Natural killer cell treated with Interleukin-12 subunit alpha and Interleukin-12 subunit beta and Interleukin-15 and Interleukin-18, amount 100 ng/mL, for 72 hours (primary cell): ENCODE measurements around the gene CUTC. TPM values are rescaled to one million over a fixed set of nuclear protein-coding genes. Genes with fewer than 3 reads are reported as not detected.

Source experiments
- ATAC-seq, 2 donors: fragments of 150-1000 bp; cut with Tn5 transposase in 1 of 2; sonication (Bioruptor Pico), chemical (Tn5 transposase) in 1 of 2; 2 replicates each; pipeline ENCODE4 v1.10.0; 2021
- DNase-seq: peaks from one replicate; pipeline ENCODE4 v3.0.0; 2022; ENCODE audit warnings: low spot score
- H3K27ac Mint-ChIP-seq, 2 donors: 1 replicate in 1 of 2; 2 replicates in 1 of 2; pipeline ENCODE4 v1.8.0; 2022; ENCODE audit warnings: mixed read lengths in 2 of 2, mild to moderate bottlenecking in 1 of 2, moderate library complexity in 1 of 2
- H3K27me3 Mint-ChIP-seq, 2 donors: 1 replicate in 1 of 2; 2 replicates in 1 of 2; pipeline ENCODE4 v1.8.0; 2022; ENCODE audit warnings: mixed read lengths in 2 of 2
- H3K36me3 Mint-ChIP-seq: one replicate; pipeline ENCODE4 v1.8.0; 2022; ENCODE audit warnings: mixed read lengths
- H3K4me1 Mint-ChIP-seq, 2 donors: 1 replicate in 1 of 2; 2 replicates in 1 of 2; pipeline ENCODE4 v1.8.0; 2022; ENCODE audit warnings: low read depth in 2 of 2, mixed read lengths in 2 of 2, mild to moderate bottlenecking in 1 of 2
- H3K4me3 Mint-ChIP-seq: one replicate; pipeline ENCODE4 v1.8.0; 2022; ENCODE audit warnings: mixed read lengths
- H3K9me3 Mint-ChIP-seq: 2 replicates; pipeline ENCODE4 v1.8.0; 2022; ENCODE audit warnings: mixed read lengths
- total RNA-seq, 2 donors: library from RNA; stranded (reverse); gene quantifications; one replicate each; pipeline ENCODE4 v1.2.3, GENCODE V29; 2022

Gene CUTC
- total RNA-seq, 2 donors from 2014 or later: 25.0 to 29.5 TPM

GRCh38 chr10:99782447-99783286 is 50.6 kb downstream of the CUTC start, which contains the start of gene ABCC2:
TSS of gene ABCC2 (plus strand) at chr10:99782640. CDS start at chr10:99782845, 205 bp downstream.
- Mint-ChIP-seq H3K27me3 (peaks cover 2 to 5% of the 10 kb centered on the region in 2 donors), H3K9me3 (no peaks in the 10 kb centered on the region), H3K4me3 (no peak within 1 kb of the TSS), H3K36me3 (no peaks in the 10 kb centered on the region), H3K4me1 (peaks cover 12 to 15% of the 10 kb centered on the region in 2 donors), H3K27ac (no peak within 1 kb of the TSS)
- ATAC-seq (no peak), DNase-seq (no peak)

GRCh38 chr10:99784016-99784726 is 52.1 kb downstream of the CUTC start:
- ATAC-seq: no peak
- peaks cover 0 to 2% of the 10 kb centered on the region in 2 donors for H3K27me3 Mint-ChIP-seq
- DNase-seq: no peak
- no peak overlapping the region for H3K27ac Mint-ChIP-seq
- no peak overlapping the region for H3K4me3 Mint-ChIP-seq
- H3K9me3 Mint-ChIP-seq: no peaks in the 10 kb centered on the region
- no peaks in the 10 kb centered on the region for H3K36me3 Mint-ChIP-seq
- H3K4me1 Mint-ChIP-seq: peaks cover 4 to 5% of the 10 kb centered on the region in 2 donors

DNA sequence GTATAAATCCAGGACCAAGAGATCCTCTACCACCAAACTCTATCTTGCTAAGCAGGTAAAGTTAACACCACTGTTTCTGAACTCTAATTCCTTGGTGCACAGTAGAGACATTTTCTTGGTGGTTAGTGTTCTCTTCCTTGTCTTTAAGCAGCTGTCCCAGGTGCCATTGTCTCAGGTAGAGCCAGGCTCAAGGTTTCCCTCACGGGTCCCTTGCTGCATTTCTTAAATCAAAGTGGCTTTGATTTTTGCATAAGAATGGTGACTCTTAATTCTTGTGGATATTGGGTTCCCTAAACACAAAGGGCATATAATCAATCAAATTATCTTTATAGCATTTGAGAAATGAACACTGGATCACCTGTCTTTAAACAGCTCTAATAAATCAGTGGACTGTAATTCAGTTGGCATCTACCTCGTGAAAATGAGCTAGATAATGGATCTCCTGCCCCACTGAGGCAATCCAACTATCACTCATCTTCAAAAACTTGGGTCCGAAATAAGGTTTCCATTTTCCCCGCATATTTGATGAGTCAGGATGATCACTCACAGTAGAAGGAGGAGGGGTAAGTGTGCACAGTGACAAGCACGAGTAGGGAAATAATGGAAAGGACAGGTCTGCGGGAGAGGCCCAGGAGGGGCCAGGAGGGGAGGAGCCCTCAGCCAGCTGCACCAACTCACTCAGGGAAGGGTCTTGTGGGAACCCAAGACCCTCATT is 52.9 kb downstream of the CUTC start:
- H3K27ac Mint-ChIP-seq: no peak overlapping the region
- no peaks in the 10 kb centered on the region for H3K9me3 Mint-ChIP-seq
- no peaks in the 10 kb centered on the region for H3K4me1 Mint-ChIP-seq
- no peaks in the 10 kb centered on the region for H3K36me3 Mint-ChIP-seq
- no peak overlapping the region for H3K4me3 Mint-ChIP-seq
- ATAC-seq: no peak
- no peak for DNase-seq
- peaks cover 0 to 2% of the 10 kb centered on the region in 2 donors for H3K27me3 Mint-ChIP-seq

DNA sequence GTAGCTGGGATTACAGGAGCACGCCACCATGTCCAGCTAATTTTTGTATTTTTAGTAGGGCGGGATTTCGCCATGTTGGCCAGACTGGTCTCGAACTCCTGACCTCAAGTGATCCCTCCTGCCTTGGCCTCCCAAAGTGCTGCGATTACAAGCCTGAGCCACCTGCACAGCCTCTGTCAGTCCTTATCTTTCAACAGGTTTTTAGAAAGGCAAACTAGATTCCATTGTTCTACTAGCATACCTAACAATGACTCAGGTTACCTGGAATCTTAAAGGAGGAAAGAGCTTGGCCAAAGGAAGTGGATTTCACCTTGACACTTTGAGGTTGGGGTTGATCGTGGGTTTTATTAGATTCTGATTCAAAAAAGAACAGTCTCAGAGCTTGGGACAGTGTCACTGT is 53.6 kb downstream of the CUTC start:
- no peak overlapping the region for H3K27ac Mint-ChIP-seq
- H3K36me3 Mint-ChIP-seq: no peaks in the 10 kb centered on the region
- H3K4me1 Mint-ChIP-seq: no peaks in the 10 kb centered on the region
- ATAC-seq (no peak), DNase-seq (no peak)
- peaks cover 0 to 2% of the 10 kb centered on the region in 2 donors for H3K27me3 Mint-ChIP-seq
- no peaks in the 10 kb centered on the region for H3K9me3 Mint-ChIP-seq
- no peak overlapping the region for H3K4me3 Mint-ChIP-seq

DNA sequence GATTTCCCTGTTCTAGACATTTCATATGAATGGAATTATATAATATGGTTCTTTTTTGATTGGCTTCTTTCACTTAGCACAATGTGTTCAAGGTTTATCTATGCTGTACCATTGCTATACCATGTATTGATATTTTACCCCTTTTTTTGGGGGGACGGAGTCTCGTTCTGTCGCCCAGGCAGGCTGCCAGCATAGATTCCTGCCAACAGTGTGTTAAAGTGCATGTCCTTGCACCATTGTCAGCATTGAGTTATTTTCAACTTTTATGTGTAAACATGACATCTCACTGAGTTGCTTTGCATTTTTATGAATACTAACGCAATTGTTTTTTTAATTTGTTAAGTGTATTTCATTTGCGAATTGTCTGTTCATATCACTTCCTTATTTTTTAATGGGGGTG is 55.3 kb downstream of the CUTC start:
- no peaks in the 10 kb centered on the region for H3K36me3 Mint-ChIP-seq
- no peak for ATAC-seq
- H3K27ac Mint-ChIP-seq: no peak overlapping the region
- no peak for DNase-seq
- H3K27me3 Mint-ChIP-seq: peaks cover 0 to 2% of the 10 kb centered on the region in 2 donors
- H3K4me3 Mint-ChIP-seq: no peak overlapping the region
- H3K4me1 Mint-ChIP-seq: no peaks in the 10 kb centered on the region
- H3K9me3 Mint-ChIP-seq: no peaks in the 10 kb centered on the region

DNA sequence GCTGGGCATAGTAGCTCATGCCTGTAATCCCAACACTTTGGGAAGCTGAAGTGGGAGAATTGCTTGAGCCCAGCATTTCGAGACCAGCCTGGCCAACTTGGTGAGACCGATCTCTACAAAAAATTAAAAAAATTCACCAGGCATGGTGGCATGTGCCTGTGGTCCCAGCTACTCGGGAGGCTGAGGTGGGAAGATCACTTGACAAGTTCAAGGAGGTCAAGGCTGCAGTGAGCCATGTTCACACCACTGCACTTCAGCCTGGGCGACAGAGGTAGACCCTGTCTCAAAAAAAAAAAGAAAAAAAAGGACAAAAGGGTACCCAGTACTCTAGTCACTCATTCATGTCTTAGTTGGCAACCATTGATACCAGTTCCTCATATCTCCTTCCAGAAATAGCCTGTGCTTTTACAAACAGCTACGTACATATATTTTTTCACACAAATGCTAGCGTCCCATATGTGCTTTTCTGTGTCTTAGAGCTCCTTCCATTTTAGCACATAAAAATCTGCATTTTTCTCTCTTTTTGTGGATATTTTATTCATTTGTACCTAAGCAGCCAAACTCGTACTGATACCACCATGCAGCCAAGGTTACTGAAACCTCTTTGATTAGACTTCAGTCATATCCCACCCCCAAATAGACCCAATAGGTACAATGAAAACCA is 55.9 kb downstream of the CUTC start:
- H3K9me3 Mint-ChIP-seq: no peaks in the 10 kb centered on the region
- no peaks in the 10 kb centered on the region for H3K4me1 Mint-ChIP-seq
- no peaks in the 10 kb centered on the region for H3K36me3 Mint-ChIP-seq
- no peak overlapping the region for H3K4me3 Mint-ChIP-seq
- DNase-seq (no peak), ATAC-seq (no peak)
- H3K27ac Mint-ChIP-seq: no peak overlapping the region
- peaks cover 0 to 2% of the 10 kb centered on the region in 2 donors for H3K27me3 Mint-ChIP-seq

GRCh38 chr10:99788598-99789256 is 56.7 kb downstream of the CUTC start:
- DNase-seq (no peak), ATAC-seq (no peak)
- no peaks in the 10 kb centered on the region for H3K9me3 Mint-ChIP-seq
- H3K27ac Mint-ChIP-seq: no peak overlapping the region
- no peaks in the 10 kb centered on the region for H3K36me3 Mint-ChIP-seq
- H3K4me1 Mint-ChIP-seq: no peaks in the 10 kb centered on the region
- no peak overlapping the region for H3K4me3 Mint-ChIP-seq
- H3K27me3 Mint-ChIP-seq: peaks cover 0 to 2% of the 10 kb centered on the region in 2 donors

DNA sequence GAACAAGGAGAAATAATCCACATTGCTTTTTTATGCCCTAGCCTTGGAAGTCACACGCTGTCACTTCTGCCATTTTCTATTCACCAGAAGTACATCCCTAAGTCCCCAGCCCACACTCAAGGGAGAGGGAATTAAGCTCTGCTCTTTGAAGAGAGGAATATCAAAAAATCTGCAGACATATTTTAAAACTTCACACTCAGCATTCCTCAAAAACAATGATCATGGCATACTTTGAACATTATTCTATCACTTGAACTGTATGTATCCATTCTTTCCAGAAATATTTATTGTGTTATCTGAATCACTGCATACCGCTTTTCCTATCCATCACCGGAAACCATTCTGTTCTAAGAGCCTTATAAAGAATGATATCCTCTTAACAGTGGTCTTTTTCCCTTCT is 59.8 kb downstream of the CUTC start:
- ATAC-seq: no peak
- no peak overlapping the region for H3K4me3 Mint-ChIP-seq
- no peaks in the 10 kb centered on the region for H3K9me3 Mint-ChIP-seq
- H3K4me1 Mint-ChIP-seq: no peaks in the 10 kb centered on the region
- H3K27me3 Mint-ChIP-seq: peaks cover 0 to 2% of the 10 kb centered on the region in 2 donors
- no peaks in the 10 kb centered on the region for H3K36me3 Mint-ChIP-seq
- H3K27ac Mint-ChIP-seq: no peak overlapping the region
- DNase-seq: no peak

GRCh38 chr10:99793819-99794218 is 61.8 kb downstream of the CUTC start:
- Mint-ChIP-seq H3K9me3 (no peaks in the 10 kb centered on the region), H3K36me3 (no peaks in the 10 kb centered on the region), H3K27me3 (no peaks in the 10 kb centered on the region), H3K27ac (no peak overlapping the region), H3K4me1 (no peaks in the 10 kb centered on the region), H3K4me3 (no peak overlapping the region)
- ATAC-seq (no peak), DNase-seq (no peak)

- H3K27ac Mint-ChIP-seq: no peak overlapping the region
- no peaks in the 10 kb centered on the region for H3K4me1 Mint-ChIP-seq
- DNase-seq: no peak
- H3K27me3 Mint-ChIP-seq: no peaks in the 10 kb centered on the region
- H3K4me3 Mint-ChIP-seq: no peak overlapping the region
- no peaks in the 10 kb centered on the region for H3K9me3 Mint-ChIP-seq
- ATAC-seq: no peak
- H3K36me3 Mint-ChIP-seq: no peaks in the 10 kb centered on the region
Observed at GRCh38 chr10:99796928-99797327, 64.9 kb downstream of the CUTC start.

GRCh38 chr10:99798031-99798430 is 66.0 kb downstream of the CUTC start:
- no peaks in the 10 kb centered on the region for H3K36me3 Mint-ChIP-seq
- ATAC-seq (no peak), DNase-seq (no peak)
- H3K9me3 Mint-ChIP-seq: no peaks in the 10 kb centered on the region
- no peaks in the 10 kb centered on the region for H3K27me3 Mint-ChIP-seq
- H3K4me3 Mint-ChIP-seq: no peak overlapping the region
- H3K4me1 Mint-ChIP-seq: no peaks in the 10 kb centered on the region
- H3K27ac Mint-ChIP-seq: no peak overlapping the region

DNA sequence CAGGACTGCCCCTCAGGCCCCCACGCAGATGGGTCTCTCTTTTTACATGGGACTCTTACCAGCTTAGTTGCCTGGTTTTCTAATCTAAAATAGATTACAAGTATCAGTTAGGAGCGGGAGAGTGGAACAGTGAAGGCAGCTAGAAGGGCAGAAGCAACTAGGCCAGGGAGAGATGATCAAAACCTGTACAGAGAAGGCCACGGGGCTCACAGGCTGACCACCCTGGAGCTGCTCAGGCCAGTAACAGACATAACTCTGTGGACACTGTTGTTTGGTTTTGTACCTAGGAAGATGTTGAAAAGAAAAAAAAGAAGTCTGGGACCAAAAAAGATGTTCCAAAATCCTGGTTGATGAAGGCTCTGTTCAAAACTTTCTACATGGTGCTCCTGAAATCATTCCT is 66.9 kb downstream of the CUTC start:
- Mint-ChIP-seq H3K4me3 (no peak overlapping the region), H3K27ac (no peak overlapping the region), H3K4me1 (no peaks in the 10 kb centered on the region), H3K36me3 (no peaks in the 10 kb centered on the region), H3K27me3 (no peaks in the 10 kb centered on the region), H3K9me3 (no peaks in the 10 kb centered on the region)
- no peak for DNase-seq
- no peak for ATAC-seq

DNA sequence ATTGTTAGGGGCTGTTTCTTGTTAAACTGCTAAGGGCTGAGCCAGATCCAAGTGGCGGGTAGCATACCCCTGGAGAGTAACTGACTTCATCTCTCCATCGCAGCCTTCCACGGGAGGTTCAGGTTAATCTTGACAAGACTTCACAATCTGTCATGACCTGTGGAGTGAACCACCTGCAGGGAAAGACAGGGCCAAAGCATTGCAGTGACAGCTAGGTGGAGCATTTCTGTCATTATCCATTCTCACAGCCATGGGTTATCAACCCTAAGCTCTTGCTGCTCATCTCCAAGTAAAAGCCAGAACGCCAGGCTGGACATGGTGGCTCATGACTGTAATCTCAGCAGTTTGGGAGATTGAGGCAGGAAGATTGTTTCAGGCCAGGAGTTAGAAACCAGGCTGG is 67.6 kb downstream of the CUTC start:
- H3K27ac Mint-ChIP-seq: no peak overlapping the region

More for the DNA sequence above, 67.6 kb downstream of the CUTC start:
- Mint-ChIP-seq H3K9me3 (no peaks in the 10 kb centered on the region), H3K4me1 (no peaks in the 10 kb centered on the region), H3K4me3 (no peak overlapping the region), H3K27me3 (no peaks in the 10 kb centered on the region), H3K36me3 (no peaks in the 10 kb centered on the region)
- DNase-seq: no peak
- no peak for ATAC-seq
